Mucosa of rectum (tissue), 2 donors: ENCODE measurements around the gene TAS2R9.

Experiments
- H3K27ac ChIP-seq, 2 donors: one replicate each; pipeline ENCODE4 v1.7.0; 2013; ENCODE audit warnings: inconsistent platforms in 2 of 2, low read depth in 2 of 2, low read length in 2 of 2
- H3K27me3 ChIP-seq, 2 donors: one replicate each; pipeline ENCODE4 v1.7.0; 2013; ENCODE audit warnings: low read length in 2 of 2; ENCODE audit not compliant: control insufficient read depth in 2 of 2, insufficient read depth in 2 of 2
- H3K36me3 ChIP-seq, 2 donors: one replicate each; pipeline ENCODE4 v1.7.0; 2013; ENCODE audit warnings: low read length in 2 of 2; ENCODE audit not compliant: control insufficient read depth in 2 of 2, insufficient read depth in 2 of 2
- H3K4me1 ChIP-seq, 2 donors: one replicate each; pipeline ENCODE4 v1.7.0; 2013; ENCODE audit warnings: low read length in 2 of 2, mild to moderate bottlenecking in 1 of 2; ENCODE audit not compliant: control insufficient read depth in 2 of 2, insufficient read depth in 2 of 2
- H3K4me3 ChIP-seq, 2 donors: one replicate each; pipeline ENCODE4 v1.7.0; 2013; ENCODE audit warnings: low read length in 2 of 2
- H3K9ac ChIP-seq, 2 donors: one replicate each; pipeline ENCODE4 v1.7.0; 2013; ENCODE audit warnings: low read length in 2 of 2, low read depth in 1 of 2, mild to moderate bottlenecking in 1 of 2
- H3K9me3 ChIP-seq, 2 donors: one replicate each; pipeline ENCODE4 v1.7.0; 2013; ENCODE audit warnings: low read length in 2 of 2; ENCODE audit not compliant: control insufficient read depth in 2 of 2
- donor health status: healthy.
- donor health status: Normal muscosa, but diverticular disease.

Gene TAS2R9

GRCh38 chr12:10810068-10810467 lies at the start of gene TAS2R9:
Gene TAS2R9 (minus strand): TSS chr12:10810168. CDS start chr12:10810075, 93 bp downstream.
- H3K4me3 ChIP-seq: no peak within 1 kb of the TSS
- H3K9ac ChIP-seq: no peak within 1 kb of the TSS
- H3K27ac ChIP-seq: no peak within 1 kb of the TSS
- H3K27me3 ChIP-seq: no peaks in the 10 kb centered on the region
- H3K36me3 ChIP-seq: no peaks in the 10 kb centered on the region
- H3K9me3 ChIP-seq: no peaks in the 10 kb centered on the region
- no peaks in the 10 kb centered on the region for H3K4me1 ChIP-seq

DNA sequence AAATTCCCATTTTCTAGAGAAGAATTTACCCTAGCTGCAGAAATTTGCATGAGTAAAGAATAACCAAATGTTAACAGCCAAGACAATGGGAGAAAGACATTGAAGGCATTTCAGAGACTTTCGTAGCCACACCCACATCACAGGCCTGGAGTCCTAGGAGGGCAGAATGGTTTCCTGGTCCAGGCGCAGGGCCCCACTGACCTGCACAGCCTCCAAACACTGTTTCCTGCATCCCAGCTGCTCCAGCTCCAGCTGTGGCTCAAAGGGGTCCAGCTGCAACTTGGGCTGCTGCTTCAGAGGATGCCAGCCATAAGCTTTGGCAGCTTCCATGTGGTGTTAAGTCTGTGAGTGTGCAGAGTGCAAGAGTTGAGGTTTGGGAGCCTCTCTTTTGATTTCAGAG lies 45.8 kb upstream of the TAS2R9 start:
- H3K4me3 ChIP-seq: no peak overlapping the region
- H3K9me3 ChIP-seq: peaks cover 4% of the 10 kb centered on the region in 2 donors
- no peaks in the 10 kb centered on the region for H3K27me3 ChIP-seq
- H3K4me1 ChIP-seq: no peaks in the 10 kb centered on the region
- no peak overlapping the region for H3K9ac ChIP-seq
- H3K36me3 ChIP-seq: peaks cover 4 to 6% of the 10 kb centered on the region in 2 donors
- H3K27ac ChIP-seq: no peak overlapping the region

DNA sequence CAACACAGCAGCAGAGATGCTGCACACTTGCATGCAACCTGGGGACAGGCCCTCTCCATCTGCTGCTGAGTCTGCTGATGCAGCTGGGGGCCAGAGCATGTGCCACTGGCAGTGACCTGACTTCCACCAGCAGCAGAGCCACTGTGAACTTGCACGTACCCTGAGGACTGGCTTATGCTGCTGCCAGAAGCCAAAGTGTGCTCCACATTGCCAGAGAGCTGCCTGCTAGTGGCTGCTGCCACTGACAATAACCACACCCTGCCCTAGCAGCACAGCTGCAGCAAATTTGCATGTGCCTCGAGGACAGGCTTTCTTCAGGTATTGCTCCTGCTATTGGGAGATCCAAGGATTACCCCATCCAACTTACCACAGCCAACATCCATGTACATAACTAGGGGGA lies 43.8 kb upstream of the TAS2R9 start:
- Histone ChIP-seq H3K9ac (no peak overlapping the region), H3K27ac (no peak overlapping the region), H3K4me1 (no peaks in the 10 kb centered on the region), H3K36me3 (peaks cover 4 to 6% of the 10 kb centered on the region in 2 donors), H3K9me3 (peaks cover 4% of the 10 kb centered on the region in 2 donors), H3K27me3 (no peaks in the 10 kb centered on the region), H3K4me3 (no peak overlapping the region)

- no peaks in the 10 kb centered on the region for H3K4me1 ChIP-seq
- peaks cover 4% of the 10 kb centered on the region in 2 donors for H3K9me3 ChIP-seq
- no peak overlapping the region for H3K9ac ChIP-seq
- no peak overlapping the region for H3K27ac ChIP-seq
- peaks cover 4 to 9% of the 10 kb centered on the region in 2 donors for H3K36me3 ChIP-seq
- H3K27me3 ChIP-seq: no peaks in the 10 kb centered on the region
- H3K4me3 ChIP-seq: no peak overlapping the region
Measured at GRCh38 chr12:10851243-10851858, 41.4 kb upstream of the TAS2R9 start.

- Histone ChIP-seq H3K27ac (no peak within 1 kb of the TSS), H3K36me3 (peaks cover 0 to 6% of the 10 kb centered on the region in 2 donors), H3K4me3 (no peak within 1 kb of the TSS), H3K27me3 (no peaks in the 10 kb centered on the region), H3K9ac (no peak within 1 kb of the TSS), H3K4me1 (no peaks in the 10 kb centered on the region), H3K9me3 (no peaks in the 10 kb centered on the region)
Measured at GRCh38 chr12:10849425-10849878, 39.5 kb upstream of the TAS2R9 start, which contains the start of gene PRR4. Gene PRR4 (minus strand): TSS chr12:10849475. CDS start chr12:10849437, 38 bp downstream.

DNA sequence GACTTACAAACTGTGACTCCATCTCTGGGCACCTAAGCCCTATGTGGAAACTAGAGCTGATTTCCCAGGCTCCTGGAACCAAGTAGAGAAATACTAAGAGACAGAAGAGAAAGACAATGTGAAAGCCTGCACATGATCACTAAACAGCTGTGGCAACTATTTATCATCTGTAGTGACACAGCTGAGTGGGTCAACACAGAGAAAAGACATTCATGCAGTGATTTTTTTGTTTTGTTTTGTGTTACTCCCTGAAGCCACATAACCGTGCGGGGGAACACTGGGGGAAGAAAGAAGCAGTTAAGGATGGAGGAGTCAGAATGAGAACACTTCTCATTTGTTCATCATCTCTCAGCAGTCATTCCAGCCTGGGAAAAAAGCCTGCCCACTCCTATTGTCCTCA lies 37.8 kb upstream of the TAS2R9 start:
- H3K9me3 ChIP-seq: no peaks in the 10 kb centered on the region
- peaks cover 0 to 8% of the 10 kb centered on the region in 2 donors for H3K36me3 ChIP-seq
- H3K4me1 ChIP-seq: no peaks in the 10 kb centered on the region
- no peak overlapping the region for H3K9ac ChIP-seq
- no peak overlapping the region for H3K4me3 ChIP-seq
- H3K27ac ChIP-seq: no peak overlapping the region
- no peaks in the 10 kb centered on the region for H3K27me3 ChIP-seq

DNA sequence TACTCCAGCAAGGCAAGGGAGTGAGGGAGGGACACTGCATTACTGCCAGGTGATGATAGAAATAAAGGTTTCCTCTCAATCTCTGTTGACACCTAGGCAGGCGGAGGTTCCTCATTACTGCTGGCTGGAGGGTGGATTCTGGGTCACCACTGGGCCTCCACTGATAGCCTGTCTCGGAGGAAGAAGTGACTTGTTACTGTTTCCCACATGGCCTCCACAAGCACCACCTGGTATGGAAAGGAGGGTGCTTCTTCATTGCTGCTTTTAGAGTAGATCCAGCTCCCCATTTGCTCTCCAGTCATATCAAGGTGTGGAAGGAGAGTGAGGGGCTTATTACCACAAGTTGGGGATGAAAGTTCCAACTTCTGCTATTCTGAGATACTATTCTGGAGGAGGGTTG lies 32.9 kb upstream of the TAS2R9 start:
- Histone ChIP-seq H3K27ac (no peak overlapping the region), H3K36me3 (peaks cover 0 to 8% of the 10 kb centered on the region in 2 donors), H3K9ac (no peak overlapping the region), H3K27me3 (no peaks in the 10 kb centered on the region), H3K9me3 (no peaks in the 10 kb centered on the region), H3K4me3 (no peak overlapping the region), H3K4me1 (no peaks in the 10 kb centered on the region)

DNA sequence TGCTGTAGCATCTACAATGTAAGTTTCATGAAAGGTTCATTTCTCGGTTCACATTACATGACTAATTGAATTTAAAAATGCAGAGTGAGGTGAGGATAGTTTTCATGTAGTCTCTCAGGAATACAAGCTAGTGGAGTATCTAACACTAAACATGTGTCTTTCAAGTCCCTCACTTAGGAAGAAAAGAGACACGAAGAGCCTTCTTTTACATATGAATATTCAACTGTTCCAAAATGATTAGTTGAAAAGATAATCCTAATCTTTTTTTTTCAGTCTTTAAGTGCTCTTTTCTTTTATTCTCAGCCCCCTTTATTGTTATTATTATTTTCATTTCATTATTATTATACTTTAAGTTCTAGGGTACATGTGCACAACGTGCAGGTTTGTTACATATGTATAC lies 28.5 kb upstream of the TAS2R9 start:
- no peaks in the 10 kb centered on the region for H3K9me3 ChIP-seq
- H3K4me1 ChIP-seq: no peaks in the 10 kb centered on the region
- no peak overlapping the region for H3K27ac ChIP-seq
- no peaks in the 10 kb centered on the region for H3K27me3 ChIP-seq
- H3K9ac ChIP-seq: no peak overlapping the region
- peaks cover 0 to 4% of the 10 kb centered on the region in 2 donors for H3K36me3 ChIP-seq
- no peak overlapping the region for H3K4me3 ChIP-seq

- Histone ChIP-seq H3K9ac (no peak overlapping the region), H3K4me1 (no peaks in the 10 kb centered on the region), H3K27me3 (no peaks in the 10 kb centered on the region), H3K4me3 (no peak overlapping the region), H3K27ac (no peak overlapping the region), H3K36me3 (no peaks in the 10 kb centered on the region), H3K9me3 (no peaks in the 10 kb centered on the region)
Measured at GRCh38 chr12:10829994-10830393, 20.0 kb upstream of the TAS2R9 start.

GRCh38 chr12:10826258-10826657 lies 16.3 kb upstream of the TAS2R9 start, which contains the start of gene TAS2R10:
Gene TAS2R10 (minus strand): TSS chr12:10826358. CDS start chr12:10826269, 89 bp downstream.
- no peaks in the 10 kb centered on the region for H3K9me3 ChIP-seq
- no peak within 1 kb of the TSS for H3K4me3 ChIP-seq
- H3K27ac ChIP-seq: no peak within 1 kb of the TSS
- no peaks in the 10 kb centered on the region for H3K36me3 ChIP-seq
- no peaks in the 10 kb centered on the region for H3K27me3 ChIP-seq
- no peak within 1 kb of the TSS for H3K9ac ChIP-seq
- H3K4me1 ChIP-seq: no peaks in the 10 kb centered on the region
